ENCODE results near the gene NXPE2. TPM values are rescaled to one million over a fixed set of nuclear protein-coding genes. Genes with fewer than 3 reads are reported as not detected.

Gene NXPE2
- total and polyA plus RNA-seq, 4 donors, result 0.02 to 0.34 (median 0.15) TPM; not detected in 1

- Histone ChIP-seq H3K4me1 (ENCODE audit: control insufficient read depth in 5 of 5, insufficient read depth in 5 of 5, low read length in 5 of 5) (no peaks in the 10 kb centered on the region), H3K9ac (ENCODE audit: insufficient read depth in 1 of 2, low read length in 2 of 2) (no peak overlapping the region), H3K4me3 (no peak overlapping the region), H3K9me3 (ENCODE audit: control insufficient read depth in 4 of 4, insufficient read depth in 3 of 4, low read length in 3 of 4) (peaks cover 0 to 3% (median 0%) of the 10 kb centered on the region in 4 donors), H3K27me3 (ENCODE audit: control insufficient read depth in 3 of 3, insufficient read depth in 3 of 3, low read length in 2 of 3) (no peaks in the 10 kb centered on the region), H3K36me3 (ENCODE audit: control insufficient read depth in 4 of 4, insufficient read depth in 4 of 4, low read length in 4 of 4) (no peaks in the 10 kb centered on the region), H3K27ac (ENCODE audit: low read depth in 1 of 2, low read length in 1 of 2) (no peak overlapping the region)
- 93 to 94% methylated on average over 19 of the region's 19 CpGs for WGBS, 2 donors
- no peak for ATAC-seq (ENCODE audit: insufficient read depth, low FRiP score)
- no peak for DNase-seq
- TF ChIP-seq, protein P1, sequence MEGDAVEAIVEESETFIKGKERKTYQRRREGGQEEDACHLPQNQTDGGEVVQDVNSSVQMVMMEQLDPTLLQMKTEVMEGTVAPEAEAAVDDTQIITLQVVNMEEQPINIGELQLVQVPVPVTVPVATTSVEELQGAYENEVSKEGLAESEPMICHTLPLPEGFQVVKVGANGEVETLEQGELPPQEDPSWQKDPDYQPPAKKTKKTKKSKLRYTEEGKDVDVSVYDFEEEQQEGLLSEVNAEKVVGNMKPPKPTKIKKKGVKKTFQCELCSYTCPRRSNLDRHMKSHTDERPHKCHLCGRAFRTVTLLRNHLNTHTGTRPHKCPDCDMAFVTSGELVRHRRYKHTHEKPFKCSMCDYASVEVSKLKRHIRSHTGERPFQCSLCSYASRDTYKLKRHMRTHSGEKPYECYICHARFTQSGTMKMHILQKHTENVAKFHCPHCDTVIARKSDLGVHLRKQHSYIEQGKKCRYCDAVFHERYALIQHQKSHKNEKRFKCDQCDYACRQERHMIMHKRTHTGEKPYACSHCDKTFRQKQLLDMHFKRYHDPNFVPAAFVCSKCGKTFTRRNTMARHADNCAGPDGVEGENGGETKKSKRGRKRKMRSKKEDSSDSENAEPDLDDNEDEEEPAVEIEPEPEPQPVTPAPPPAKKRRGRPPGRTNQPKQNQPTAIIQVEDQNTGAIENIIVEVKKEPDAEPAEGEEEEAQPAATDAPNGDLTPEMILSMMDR (IDR thresholded peaks at IDR 0.05; ENCODE audit: control extremely low read depth, extremely low read depth), result no peak
Observed at GRCh38 chr11:114651145-114651718, 27.1 kb upstream of the NXPE2 start.

GRCh38 chr11:114653148-114653547 lies 25.2 kb upstream of the NXPE2 start:
- WGBS, 2 donors, result 55 to 68% methylated on average over 2 of the region's 2 CpGs
- no peaks in the 10 kb centered on the region for H3K4me1 ChIP-seq (ENCODE audit: control insufficient read depth in 5 of 5, insufficient read depth in 5 of 5, low read length in 5 of 5)
- peaks cover 0 to 3% (median 0%) of the 10 kb centered on the region in 4 donors for H3K9me3 ChIP-seq (ENCODE audit: control insufficient read depth in 4 of 4, insufficient read depth in 3 of 4, low read length in 3 of 4)
- TF ChIP-seq, protein P1 (IDR thresholded peaks at IDR 0.05; ENCODE audit: control extremely low read depth, extremely low read depth), result no peak
- ATAC-seq (ENCODE audit: insufficient read depth, low FRiP score) (no peak), DNase-seq (no peak)
- H3K9ac ChIP-seq (ENCODE audit: insufficient read depth in 1 of 2, low read length in 2 of 2), result no peak overlapping the region
- H3K27ac ChIP-seq (ENCODE audit: low read depth in 1 of 2, low read length in 1 of 2), result no peak overlapping the region
- no peaks in the 10 kb centered on the region for H3K36me3 ChIP-seq (ENCODE audit: control insufficient read depth in 4 of 4, insufficient read depth in 4 of 4, low read length in 4 of 4)
- H3K4me3 ChIP-seq, result no peak overlapping the region
- no peaks in the 10 kb centered on the region for H3K27me3 ChIP-seq (ENCODE audit: control insufficient read depth in 3 of 3, insufficient read depth in 3 of 3, low read length in 2 of 3)

DNA sequence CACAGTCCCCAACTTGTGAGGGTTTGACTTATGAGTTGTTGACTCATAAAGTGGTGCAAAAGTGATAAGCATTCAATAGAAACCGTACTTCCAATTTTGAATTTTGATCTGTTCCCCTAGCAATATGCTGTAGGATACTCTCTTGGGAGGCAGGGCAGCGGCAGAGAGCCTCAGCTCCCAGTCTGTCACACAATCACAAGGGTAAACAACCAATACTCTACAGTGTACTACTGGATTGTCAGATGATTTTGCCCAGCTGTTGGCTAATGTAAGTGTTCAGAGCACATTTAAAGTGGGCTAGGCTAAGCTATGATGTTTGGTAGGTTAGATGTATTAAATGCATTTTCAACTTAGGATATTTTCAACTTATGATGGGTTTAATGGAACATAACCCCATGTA lies 13.7 kb upstream of the NXPE2 start:
- Histone ChIP-seq H3K9me3 (ENCODE audit: control insufficient read depth in 4 of 4, insufficient read depth in 3 of 4, low read length in 3 of 4) (peaks cover 0 to 5% (median 0%) of the 10 kb centered on the region in 4 donors), H3K9ac (ENCODE audit: insufficient read depth in 1 of 2, low read length in 2 of 2) (no peak overlapping the region), H3K36me3 (ENCODE audit: control insufficient read depth in 4 of 4, insufficient read depth in 4 of 4, low read length in 4 of 4) (no peaks in the 10 kb centered on the region), H3K4me1 (ENCODE audit: control insufficient read depth in 5 of 5, insufficient read depth in 5 of 5, low read length in 5 of 5) (peaks cover 0 to 15% (median 0%) of the 10 kb centered on the region in 5 donors), H3K4me3 (no peak overlapping the region), H3K27me3 (ENCODE audit: control insufficient read depth in 3 of 3, insufficient read depth in 3 of 3, low read length in 2 of 3) (no peaks in the 10 kb centered on the region), H3K27ac (ENCODE audit: low read depth in 1 of 2, low read length in 1 of 2) (no peak overlapping the region)
- TF ChIP-seq, protein P1 (IDR thresholded peaks at IDR 0.05; ENCODE audit: control extremely low read depth, extremely low read depth), result no peak
- ATAC-seq (ENCODE audit: insufficient read depth, low FRiP score), result no peak
- peak; percentile 55 to 93 (median 90) for DNase-seq
- WGBS, 2 donors, result 52 to 74% methylated on average over 2 of the region's 2 CpGs

GRCh38 chr11:114666760-114667159 lies 11.6 kb upstream of the NXPE2 start:
- ATAC-seq (ENCODE audit: insufficient read depth, low FRiP score) (no peak), DNase-seq (no peak)
- H3K9me3 ChIP-seq (ENCODE audit: control insufficient read depth in 4 of 4, insufficient read depth in 3 of 4, low read length in 3 of 4), result peaks cover 0 to 5% (median 5%) of the 10 kb centered on the region in 4 donors
- H3K36me3 ChIP-seq (ENCODE audit: control insufficient read depth in 4 of 4, insufficient read depth in 4 of 4, low read length in 4 of 4), result no peaks in the 10 kb centered on the region
- H3K27me3 ChIP-seq (ENCODE audit: control insufficient read depth in 3 of 3, insufficient read depth in 3 of 3, low read length in 2 of 3), result no peaks in the 10 kb centered on the region
- WGBS, 2 donors, result 79 to 83% methylated on average over 2 of the region's 2 CpGs
- no peak overlapping the region for H3K4me3 ChIP-seq
- TF ChIP-seq, protein P1 (IDR thresholded peaks at IDR 0.05; ENCODE audit: control extremely low read depth, extremely low read depth), result no peak
- H3K27ac ChIP-seq (ENCODE audit: low read depth in 1 of 2, low read length in 1 of 2), result no peak overlapping the region
- H3K4me1 ChIP-seq (ENCODE audit: control insufficient read depth in 5 of 5, insufficient read depth in 5 of 5, low read length in 5 of 5), result peaks cover 0 to 15% (median 0%) of the 10 kb centered on the region in 5 donors
- no peak overlapping the region for H3K9ac ChIP-seq (ENCODE audit: insufficient read depth in 1 of 2, low read length in 2 of 2)
